ENCODE data around the gene ORC3.

DNA sequence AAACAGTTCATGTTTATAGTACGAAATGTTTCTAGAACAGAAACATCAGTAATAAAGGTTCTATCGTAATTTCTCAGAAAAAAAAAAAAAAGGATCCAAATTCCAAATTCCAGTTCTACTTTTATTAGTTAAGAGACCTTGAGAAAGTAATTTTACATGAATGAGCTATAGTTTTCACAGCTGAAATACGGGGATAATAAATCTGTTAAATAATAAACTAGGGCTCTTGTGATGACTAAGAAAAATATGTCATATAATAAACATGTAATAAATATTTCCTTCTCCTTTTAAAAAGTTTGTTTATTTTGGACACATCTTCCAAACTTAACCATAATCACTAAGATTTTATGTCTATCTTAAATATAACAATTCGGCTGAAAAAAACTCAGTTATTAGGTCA, 17.9 kb upstream of the ORC3 start:
- TF ChIP-seq POLR2A (IDR thresholded peaks at IDR 0.05; ENCODE audit: low read length), result no peak
- TF ChIP-seq GATA1 (IDR thresholded peaks at IDR 0.05; ENCODE audit: low read depth, low read length), result no peak
